HepG2 (cell line): ENCODE measurements around the gene SCN8A. TPM values are rescaled to one million over a fixed set of nuclear protein-coding genes. Genes with fewer than 3 reads are reported as not detected.

Experiments used
- ATAC-seq: fragments of 200-7000 bp; cut with Tn5 transposase; 3 replicates; pipeline ENCODE4 v1.9.1; 2020; ENCODE audit warnings: mild to moderate bottlenecking, moderate library complexity
- BruUV-seq: library from RNA; stranded (reverse); fragments of 400-500 nt; replicated peaks from 2 replicates; lab custom pipeline; 2021; lab: Mats Ljungman, UMichigan
- CTCF ChIA-PET: fragments of 300-600 bp; formaldehyde crosslinking; extraction: SDS; loops from one replicate; lab custom pipeline; 2021; ENCODE audit warnings: low total read pairs, inconsistent platforms, low intra/inter-chr PET ratio; lab: Yijun Ruan, JAX
- POLR2A ChIA-PET: fragments of 350-600 bp; sonication (Branson Sonifier 250); formaldehyde crosslinking; loops from one replicate; lab custom pipeline; 2020; ENCODE audit warnings: antibody characterized with exemption, inconsistent platforms; lab: Yijun Ruan, JAX
- DNase-seq: peaks from one replicate; pipeline ENCODE4 v3.0.0-alpha.2; 2015; ENCODE audit warnings: low spot score
- FAIRE-seq: peaks from 3 replicates; lab custom pipeline; 2011; peaks lifted over from hg19 to GRCh38; lab: Jason Lieb, UNC
- H2AFZ ChIP-seq: one replicate; pipeline ENCODE4 v1.6.1; 2011; ENCODE audit warnings: low read length, inconsistent platforms
- H3K27ac ChIP-seq: fragments of 300-600 bp; 3 replicates; pipeline ENCODE4 v1.8.0; 2011; ENCODE audit warnings: mixed run types, mild to moderate bottlenecking, mixed read lengths, low read length, inconsistent platforms; ENCODE audit not compliant: insufficient read depth; ENCODE audit errors: extremely low read length
- H3K27me3 ChIP-seq, 2 experiments: fragments of 200-600 bp in 1 of 2; 2 replicates in 1 of 2; 3 replicates in 1 of 2; pipeline versions ENCODE4 v1.6.0 to v1.8.0; 2011; ENCODE audit warnings: low read length in 2 of 2, mild to moderate bottlenecking in 2 of 2, moderate library complexity in 2 of 2, inconsistent platforms in 1 of 2; ENCODE audit not compliant: insufficient read depth in 2 of 2, control insufficient read depth in 1 of 2
- H3K36me3 ChIP-seq, 2 experiments: fragments of 200-600 bp in 1 of 2; replicated peaks in 1 of 2; 2 replicates in 1 of 2; 3 replicates in 1 of 2; pipeline versions ENCODE4 v1.5.1 to v1.8.0; 2011; ENCODE audit warnings: low read length in 2 of 2, inconsistent platforms in 1 of 2; ENCODE audit not compliant: insufficient read depth in 2 of 2, control insufficient read depth in 1 of 2
- H3K4me1 ChIP-seq: 2 replicates; pipeline ENCODE4 v1.5.1; 2012; ENCODE audit warnings: low read length, inconsistent platforms; ENCODE audit not compliant: insufficient read depth
- H3K4me2 ChIP-seq: 2 replicates; pipeline ENCODE4 v1.6.0; 2011; ENCODE audit warnings: low read depth, low read length, inconsistent platforms
- H3K4me3 ChIP-seq, 3 experiments: fragments of 200-600 bp in 1 of 3; sonication (generic), shearing (Covaris generic) in 1 of 3; replicated peaks in 1 of 3; 2 replicates each; pipeline ENCODE4 v1.5.1; 2011 to 2016; ENCODE audit warnings: low read length in 3 of 3, inconsistent platforms in 2 of 3, low read depth in 2 of 3, mild to moderate bottlenecking in 2 of 3, control low read depth in 1 of 3, mixed read lengths in 1 of 3; ENCODE audit not compliant: insufficient read depth in 1 of 3
- H3K79me2 ChIP-seq: one replicate; pipeline ENCODE4 v1.6.1; 2011; ENCODE audit warnings: low read length, inconsistent platforms; ENCODE audit not compliant: insufficient read depth
- H3K9ac ChIP-seq: 2 replicates; pipeline ENCODE4 v1.6.0; 2011; ENCODE audit warnings: mild to moderate bottlenecking, low read depth, low read length, inconsistent platforms; ENCODE audit not compliant: insufficient read depth
- H3K9me3 ChIP-seq: 2 replicates; pipeline ENCODE4 v1.5.1; 2012; ENCODE audit warnings: mild to moderate bottlenecking, low read length
- H4K20me1 ChIP-seq: 2 replicates; pipeline ENCODE4 v1.6.0; 2011; ENCODE audit warnings: inconsistent platforms, mild to moderate bottlenecking, low read length, moderate library complexity; ENCODE audit not compliant: insufficient read depth
- ETV5 ChIP-seq: IDR thresholded peaks from 2 replicates; pipeline ENCODE4 v1.6.1; 2018; ENCODE audit warnings: missing biosample characterization, missing genetic modification reagents, inconsistent platforms, borderline replicate concordance
- IRF2 ChIP-seq: IDR thresholded peaks from 2 replicates; pipeline ENCODE4 v1.6.1; 2018; ENCODE audit warnings: missing genetic modification reagents, missing compliant biosample characterization
- KDM6A ChIP-seq: IDR thresholded peaks from 2 replicates; pipeline ENCODE4 v1.6.1; 2016; ENCODE audit warnings: low read depth
- RAD21 ChIP-seq: fragments of 450-650 bp; formaldehyde crosslinking; IDR thresholded peaks from 2 replicates; pipeline ENCODE4 v1.5.0; 2020; ENCODE audit warnings: mild to moderate bottlenecking
- RFXAP ChIP-seq: sonication (generic); formaldehyde crosslinking; IDR thresholded peaks from 2 replicates; pipeline ENCODE4 v1.4.0; 2020; ENCODE audit warnings: missing genetic modification reagents, borderline replicate concordance
- SIX1 ChIP-seq: sonication (generic); formaldehyde crosslinking; IDR thresholded peaks from 2 replicates; pipeline ENCODE4 v1.4.0; 2020; ENCODE audit warnings: missing genetic modification reagents, borderline replicate concordance
- SYNCRIP ChIP-seq: fragments of 200-400 bp; formaldehyde crosslinking; IDR thresholded peaks from 2 replicates; pipeline ENCODE4 v1.6.1; 2018; ENCODE audit warnings: mild to moderate bottlenecking, low read depth, low read length; ENCODE audit not compliant: insufficient read depth
- ZFP36 ChIP-seq: fragments of 150-350 bp; IDR thresholded peaks from 2 replicates; pipeline ENCODE4 v1.6.1; 2018; ENCODE audit warnings: borderline replicate concordance, low read length, low read depth; ENCODE audit not compliant: partially characterized antibody
- ZFP41 ChIP-seq: sonication (generic); formaldehyde crosslinking; IDR thresholded peaks from 2 replicates; pipeline ENCODE4 v1.4.0; 2020; ENCODE audit warnings: mild to moderate bottlenecking, missing genetic modification reagents, borderline replicate concordance
- ZNF274 ChIP-seq: sonication (generic); formaldehyde crosslinking; IDR thresholded peaks from 2 replicates; pipeline ENCODE4 v1.5.1; 2020; ENCODE audit warnings: mild to moderate bottlenecking, missing genetic modification reagents
- ZNF639 ChIP-seq: conservative IDR thresholded peaks from 2 replicates; pipeline ENCODE4 v1.6.1; 2018; ENCODE audit warnings: missing genetic modification reagents
- ZSCAN21 ChIP-seq: sonication (generic); formaldehyde crosslinking; IDR thresholded peaks from 2 replicates; pipeline ENCODE4 v1.8.0; 2022; ENCODE audit warnings: mild to moderate bottlenecking, missing genetic modification reagents, moderate library complexity, borderline replicate concordance
- WGBS: methylation state at CpG from one replicate; pipeline ENCODE4 v1.1.6; 2017; ENCODE audit warnings: low lambda C conversion rate; 5-methylcytosine and 5-hydroxymethylcytosine counted together
- in situ Hi-C: cut with HindIII; loops from 2 replicates; pipeline ENCODE4 v1.10.0; 2017; ENCODE audit warnings: low pct_unique_long_range_greater_than_20kb; ENCODE audit not compliant: extremely low pct_ligation_motif_present
- intact Hi-C: fragments of 100-400 bp; cut with micrococcal nuclease; formaldehyde crosslinking; loops from one replicate; pipeline ENCODE4 v1.10.0; 2022; ENCODE audit not compliant: unreplicated experiment
- polyA plus RNA-seq, 8 experiments: library from polyadenylated mRNA; depleted of rRNA in 3 of 8; stranded (reverse) in 7 of 8; unstranded in 1 of 8; fragments of >200 nt; fragmentation: Illumina TruSeq in 4 of 8; extraction: Trizol in 4 of 8; gene quantifications; 2 replicates each; pipeline versions ENCODE4 v1.2.1 to v1.2.3, GENCODE V29; 2011 to 2016; ENCODE audit warnings: low read depth in 4 of 8, missing spikeins in 1 of 8, mixed read lengths in 1 of 8; ENCODE audit not compliant: insufficient read depth in 1 of 8
- total RNA-seq, 5 experiments: library from RNA; depleted of rRNA; stranded (reverse); fragments of >200 nt; fragmentation: Illumina TruSeq; extraction: Trizol; gene quantifications; 2 replicates each; pipeline ENCODE4 v1.2.3, GENCODE V29; 2016; ENCODE audit warnings: low read depth in 1 of 5
- TF ChIP-seq, protein P1 (sequence below): sonication (generic); formaldehyde crosslinking; IDR thresholded peaks from 2 replicates; pipeline ENCODE4 v1.9.0; 2021; ENCODE audit warnings: missing genetic modification reagents, borderline replicate concordance
- TF ChIP-seq, protein P2 (sequence below): sonication (generic); formaldehyde crosslinking; IDR thresholded peaks from 2 replicates; pipeline ENCODE4 v1.9.0; 2021; ENCODE audit warnings: mild to moderate bottlenecking, missing genetic modification reagents

Gene SCN8A
- total and polyA plus RNA-seq, 2 of the 13 experiments (the other 11 are each of a cell fraction or from before 2014, with no cell fraction given) = 0.57 to 1.4 TPM

DNA sequence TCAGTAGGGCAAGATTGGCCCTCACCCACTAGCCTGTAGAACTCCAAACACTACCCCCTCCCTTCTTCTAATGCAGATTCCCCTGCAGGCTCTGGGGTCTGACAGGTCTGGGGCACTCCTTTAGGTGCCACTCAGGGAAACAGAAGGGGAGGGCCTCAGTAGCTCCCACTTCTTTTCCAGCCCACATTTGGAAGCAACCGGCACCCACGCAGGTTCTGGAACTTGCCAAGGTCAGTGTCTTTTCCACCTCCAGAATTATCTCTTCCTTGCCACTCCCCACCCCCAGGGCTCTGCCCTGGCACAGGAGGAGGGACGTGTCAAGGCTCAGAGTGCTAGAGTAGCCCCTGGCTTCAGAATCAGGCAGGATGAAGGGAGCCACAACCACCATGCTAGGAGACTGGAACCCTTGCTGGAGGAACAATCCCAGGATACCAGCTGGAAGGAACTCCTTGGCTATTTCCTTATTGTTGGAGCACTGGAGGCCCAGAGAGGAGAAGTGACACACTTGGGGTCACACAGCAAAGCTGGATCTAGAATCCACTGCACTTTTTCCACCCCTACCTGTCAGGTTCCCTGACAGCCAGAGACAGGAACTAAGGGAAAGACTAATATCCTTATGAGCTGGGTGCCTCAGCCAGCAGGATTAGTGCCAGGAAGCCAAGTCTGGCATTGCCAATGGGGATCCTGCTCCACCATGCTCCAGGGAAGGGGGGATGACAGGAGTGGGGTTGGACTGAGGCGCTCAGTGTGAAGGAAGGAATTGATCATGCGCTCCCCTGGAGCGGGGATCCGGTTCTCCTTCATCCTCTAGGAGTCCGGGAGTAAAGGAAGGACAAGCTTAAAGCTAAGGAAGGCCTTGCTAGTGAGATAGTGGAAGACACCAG is 259.3 kb downstream of the SCN8A start:
- in situ Hi-C loops (no loop called here), intact Hi-C loops (no loop called here)
- Histone ChIP-seq H3K9ac (no peak overlapping the region), H3K27ac (no peak overlapping the region), H4K20me1 (no peaks in the 10 kb centered on the region), H3K36me3 (no peaks in the 10 kb centered on the region), H3K9me3 (no peaks in the 10 kb centered on the region), H3K27me3 (peaks cover 0 to 9% of the 10 kb centered on the region in 2 experiments; a peak in 1 of 5 replicates), H3K4me2 (no peak overlapping the region), H3K4me1 (peaks cover 19% of the 10 kb centered on the region), H2AFZ (no peak overlapping the region), H3K79me2 (no peaks in the 10 kb centered on the region), H3K4me3 (no peak overlapping the region)
- WGBS = 81% methylated on average over 8 of the region's 8 CpGs
- no peak for FAIRE-seq
- POLR2A ChIA-PET = interaction anchor here (1.2 to 2.4 kb wide), 2 partner anchors 14 to 126 kb away, joined by 4 to 14 read pairs; no protein-coding TSS in a partner anchor
- no peak for DNase-seq
- CTCF ChIA-PET = interaction anchor here (1.8 kb wide), 1 partner anchor 25 kb away, joined by 5 read pairs; no protein-coding TSS in a partner anchor
- ATAC-seq = no peak
- no TSS peak for BruUV-seq
- TF ChIP-seq ZFP41 (no peak), ZNF274 (CRISPR knock-in tag) (no peak), SYNCRIP (no peak), ETV5 (CRISPR knock-in tag) (no peak), IRF2 (CRISPR knock-in tag) (no peak), KDM6A (no peak), RFXAP (CRISPR knock-in tag) (no peak), ZNF639 (CRISPR knock-in tag) (no peak), ZSCAN21 (CRISPR knock-in tag) (no peak), ZFP36 (no peak), SIX1 (no peak), RAD21 (CRISPR knock-in tag) (no peak)
- TF ChIP-seq, protein P1, sequence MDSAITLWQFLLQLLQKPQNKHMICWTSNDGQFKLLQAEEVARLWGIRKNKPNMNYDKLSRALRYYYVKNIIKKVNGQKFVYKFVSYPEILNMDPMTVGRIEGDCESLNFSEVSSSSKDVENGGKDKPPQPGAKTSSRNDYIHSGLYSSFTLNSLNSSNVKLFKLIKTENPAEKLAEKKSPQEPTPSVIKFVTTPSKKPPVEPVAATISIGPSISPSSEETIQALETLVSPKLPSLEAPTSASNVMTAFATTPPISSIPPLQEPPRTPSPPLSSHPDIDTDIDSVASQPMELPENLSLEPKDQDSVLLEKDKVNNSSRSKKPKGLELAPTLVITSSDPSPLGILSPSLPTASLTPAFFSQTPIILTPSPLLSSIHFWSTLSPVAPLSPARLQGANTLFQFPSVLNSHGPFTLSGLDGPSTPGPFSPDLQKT = no peak
- TF ChIP-seq, protein P2, sequence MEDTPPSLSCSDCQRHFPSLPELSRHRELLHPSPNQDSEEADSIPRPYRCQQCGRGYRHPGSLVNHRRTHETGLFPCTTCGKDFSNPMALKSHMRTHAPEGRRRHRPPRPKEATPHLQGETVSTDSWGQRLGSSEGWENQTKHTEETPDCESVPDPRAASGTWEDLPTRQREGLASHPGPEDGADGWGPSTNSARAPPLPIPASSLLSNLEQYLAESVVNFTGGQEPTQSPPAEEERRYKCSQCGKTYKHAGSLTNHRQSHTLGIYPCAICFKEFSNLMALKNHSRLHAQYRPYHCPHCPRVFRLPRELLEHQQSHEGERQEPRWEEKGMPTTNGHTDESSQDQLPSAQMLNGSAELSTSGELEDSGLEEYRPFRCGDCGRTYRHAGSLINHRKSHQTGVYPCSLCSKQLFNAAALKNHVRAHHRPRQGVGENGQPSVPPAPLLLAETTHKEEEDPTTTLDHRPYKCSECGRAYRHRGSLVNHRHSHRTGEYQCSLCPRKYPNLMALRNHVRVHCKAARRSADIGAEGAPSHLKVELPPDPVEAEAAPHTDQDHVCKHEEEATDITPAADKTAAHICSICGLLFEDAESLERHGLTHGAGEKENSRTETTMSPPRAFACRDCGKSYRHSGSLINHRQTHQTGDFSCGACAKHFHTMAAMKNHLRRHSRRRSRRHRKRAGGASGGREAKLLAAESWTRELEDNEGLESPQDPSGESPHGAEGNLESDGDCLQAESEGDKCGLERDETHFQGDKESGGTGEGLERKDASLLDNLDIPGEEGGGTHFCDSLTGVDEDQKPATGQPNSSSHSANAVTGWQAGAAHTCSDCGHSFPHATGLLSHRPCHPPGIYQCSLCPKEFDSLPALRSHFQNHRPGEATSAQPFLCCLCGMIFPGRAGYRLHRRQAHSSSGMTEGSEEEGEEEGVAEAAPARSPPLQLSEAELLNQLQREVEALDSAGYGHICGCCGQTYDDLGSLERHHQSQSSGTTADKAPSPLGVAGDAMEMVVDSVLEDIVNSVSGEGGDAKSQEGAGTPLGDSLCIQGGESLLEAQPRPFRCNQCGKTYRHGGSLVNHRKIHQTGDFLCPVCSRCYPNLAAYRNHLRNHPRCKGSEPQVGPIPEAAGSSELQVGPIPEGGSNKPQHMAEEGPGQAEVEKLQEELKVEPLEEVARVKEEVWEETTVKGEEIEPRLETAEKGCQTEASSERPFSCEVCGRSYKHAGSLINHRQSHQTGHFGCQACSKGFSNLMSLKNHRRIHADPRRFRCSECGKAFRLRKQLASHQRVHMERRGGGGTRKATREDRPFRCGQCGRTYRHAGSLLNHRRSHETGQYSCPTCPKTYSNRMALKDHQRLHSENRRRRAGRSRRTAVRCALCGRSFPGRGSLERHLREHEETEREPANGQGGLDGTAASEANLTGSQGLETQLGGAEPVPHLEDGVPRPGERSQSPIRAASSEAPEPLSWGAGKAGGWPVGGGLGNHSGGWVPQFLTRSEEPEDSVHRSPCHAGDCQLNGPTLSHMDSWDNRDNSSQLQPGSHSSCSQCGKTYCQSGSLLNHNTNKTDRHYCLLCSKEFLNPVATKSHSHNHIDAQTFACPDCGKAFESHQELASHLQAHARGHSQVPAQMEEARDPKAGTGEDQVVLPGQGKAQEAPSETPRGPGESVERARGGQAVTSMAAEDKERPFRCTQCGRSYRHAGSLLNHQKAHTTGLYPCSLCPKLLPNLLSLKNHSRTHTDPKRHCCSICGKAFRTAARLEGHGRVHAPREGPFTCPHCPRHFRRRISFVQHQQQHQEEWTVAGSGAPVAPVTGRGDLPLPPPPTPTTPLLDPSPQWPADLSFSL (CRISPR knock-in tag) = no peak
